Measurements from ENCODE around the gene APRT. TPM values are rescaled to one million over a fixed set of nuclear protein-coding genes. Genes with fewer than 3 reads are reported as not detected.

The APRT gene
- total and polyA plus RNA-seq, 9 of the 15 experiments (the other 6 are each of a cell fraction or from before 2014, with no cell fraction given) = 41.7 to 409 (median 146) TPM

- TF ChIP-seq FOXP1 (CRISPR knock-in tag; IDR thresholded peaks at IDR 0.05) = peak; percentile 54; the same call in 1 of the 2 replicates
- no peak for TF ChIP-seq ZFP36 (IDR thresholded peaks at IDR 0.05; ENCODE audit: low read depth, low read length, partially characterized antibody)
- TF ChIP-seq USF1 (CRISPR knock-in tag; IDR thresholded peaks at IDR 0.05) = peak; percentile 41; the same call in 1 of the 2 replicates
- TF ChIP-seq PRPF4 (IDR thresholded peaks at IDR 0.05; ENCODE audit: insufficient read depth, low read depth, low read length, poor library complexity, severe bottlenecking) = peak; percentile 58
- no peak for TF ChIP-seq ZNF77 (CRISPR knock-in tag; IDR thresholded peaks at IDR 0.05)
- TF ChIP-seq ETV6 (IDR thresholded peaks at IDR 0.05; ENCODE audit: borderline replicate concordance in 1 of 2, low read depth in 2 of 2, low read length in 1 of 2) = no peak
- TF ChIP-seq ETV6 (CRISPR knock-in tag; IDR thresholded peaks at IDR 0.05; ENCODE audit: borderline replicate concordance) = no peak
- TF ChIP-seq HNRNPL (IDR thresholded peaks at IDR 0.05; ENCODE audit: low read depth, low read length) = 0 out of 2 replicates have a peak, but pooled peaks have one; percentile 18
- TF ChIP-seq FOXA3 (CRISPR knock-in tag; conservative IDR thresholded peaks at IDR 0.05 in 1 of 2, IDR thresholded peaks at IDR 0.05 in 1 of 2) = peak in 1 of 2 experiments; percentile 55; a peak in 1 of 4 replicates
- no peak for TF ChIP-seq JUN (IDR thresholded peaks at IDR 0.05; ENCODE audit: borderline replicate concordance, low read depth, low read length)
- 0 out of 2 replicates have a peak, but pooled peaks have one; percentile 23 for TF ChIP-seq JUN (CRISPR knock-in tag; IDR thresholded peaks at IDR 0.05; ENCODE audit: borderline replicate concordance)
- no peak for TF ChIP-seq TRIM28 (IDR thresholded peaks at IDR 0.05)
- no peak for TF ChIP-seq NFIC (IDR thresholded peaks at IDR 0.05)
- no peak for TF ChIP-seq DPF2 (IDR thresholded peaks at IDR 0.05)
- TF ChIP-seq POLR2G (IDR thresholded peaks at IDR 0.05; ENCODE audit: low read depth, low read length) = peak; percentile 39
- no peak for TF ChIP-seq CGGBP1 (CRISPR knock-in tag; IDR thresholded peaks at IDR 0.05)
- no peak for TF ChIP-seq NFATC3 (IDR thresholded peaks at IDR 0.05)
- TF ChIP-seq TEAD1 (CRISPR knock-in tag; IDR thresholded peaks at IDR 0.05) = 0 out of 4 replicates have a peak, but pooled peaks of 1 of the 2 experiments have one; percentile 28
- TF ChIP-seq, protein P1, sequence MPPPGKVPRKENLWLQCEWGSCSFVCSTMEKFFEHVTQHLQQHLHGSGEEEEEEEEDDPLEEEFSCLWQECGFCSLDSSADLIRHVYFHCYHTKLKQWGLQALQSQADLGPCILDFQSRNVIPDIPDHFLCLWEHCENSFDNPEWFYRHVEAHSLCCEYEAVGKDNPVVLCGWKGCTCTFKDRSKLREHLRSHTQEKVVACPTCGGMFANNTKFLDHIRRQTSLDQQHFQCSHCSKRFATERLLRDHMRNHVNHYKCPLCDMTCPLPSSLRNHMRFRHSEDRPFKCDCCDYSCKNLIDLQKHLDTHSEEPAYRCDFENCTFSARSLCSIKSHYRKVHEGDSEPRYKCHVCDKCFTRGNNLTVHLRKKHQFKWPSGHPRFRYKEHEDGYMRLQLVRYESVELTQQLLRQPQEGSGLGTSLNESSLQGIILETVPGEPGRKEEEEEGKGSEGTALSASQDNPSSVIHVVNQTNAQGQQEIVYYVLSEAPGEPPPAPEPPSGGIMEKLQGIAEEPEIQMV (tag; conservative IDR thresholded peaks at IDR 0.05; ENCODE audit: low read depth) = no peak
- TF ChIP-seq CEBPB (tag; IDR thresholded peaks at IDR 0.05) = no peak
Measured at GRCh38 chr16:88805887-88806393, 5.8 kb downstream of the APRT start (continued).
